ENCODE results near the gene PHF19. TPM values are rescaled to one million over a fixed set of nuclear protein-coding genes. Genes with fewer than 3 reads are reported as not detected.

PHF19 gene
- total and polyA plus RNA-seq, 2 experiments from 2014 or later = 16.8 to 31.0 TPM

GRCh38 chr9:120922404-120923195 is 45.6 kb upstream of the PHF19 start (continued):
- TF ChIP-seq ZNF462 (CRISPR knock-in tag; IDR thresholded peaks at IDR 0.05) = no peak
- no peak for TF ChIP-seq JUNB (IDR thresholded peaks at IDR 0.05; ENCODE audit: unreplicated experiment)
- no peak for TF ChIP-seq CTCF (conservative IDR thresholded peaks at IDR 0.05; ENCODE audit: low read depth in 2 of 2)
- no peak for TF ChIP-seq NANOG (IDR thresholded peaks at IDR 0.05; ENCODE audit: borderline replicate concordance)
- no peak for TF ChIP-seq POLR2AphosphoS5 (IDR thresholded peaks at IDR 0.05; ENCODE audit: low read depth)
- TF ChIP-seq ZNF331 (CRISPR knock-in tag; IDR thresholded peaks at IDR 0.05; ENCODE audit: low read depth) = no peak
- no peak for TF ChIP-seq ZNF114 (CRISPR knock-in tag; IDR thresholded peaks at IDR 0.05)
- TF ChIP-seq CREB1 (CRISPR knock-in tag; IDR thresholded peaks at IDR 0.05; ENCODE audit: low read depth) = no peak

Data from GM23338 (cell line).